ENCODE measurements around the gene ZNF688. TPM values are rescaled to one million over a fixed set of nuclear protein-coding genes. Genes with fewer than 3 reads are reported as not detected.

The ZNF688 gene
- total and polyA plus RNA-seq, 9 of the 15 experiments (the other 6 are each of a cell fraction or from before 2014, with no cell fraction given) = 0.48 to 12.9 (median 4.5) TPM

DNA sequence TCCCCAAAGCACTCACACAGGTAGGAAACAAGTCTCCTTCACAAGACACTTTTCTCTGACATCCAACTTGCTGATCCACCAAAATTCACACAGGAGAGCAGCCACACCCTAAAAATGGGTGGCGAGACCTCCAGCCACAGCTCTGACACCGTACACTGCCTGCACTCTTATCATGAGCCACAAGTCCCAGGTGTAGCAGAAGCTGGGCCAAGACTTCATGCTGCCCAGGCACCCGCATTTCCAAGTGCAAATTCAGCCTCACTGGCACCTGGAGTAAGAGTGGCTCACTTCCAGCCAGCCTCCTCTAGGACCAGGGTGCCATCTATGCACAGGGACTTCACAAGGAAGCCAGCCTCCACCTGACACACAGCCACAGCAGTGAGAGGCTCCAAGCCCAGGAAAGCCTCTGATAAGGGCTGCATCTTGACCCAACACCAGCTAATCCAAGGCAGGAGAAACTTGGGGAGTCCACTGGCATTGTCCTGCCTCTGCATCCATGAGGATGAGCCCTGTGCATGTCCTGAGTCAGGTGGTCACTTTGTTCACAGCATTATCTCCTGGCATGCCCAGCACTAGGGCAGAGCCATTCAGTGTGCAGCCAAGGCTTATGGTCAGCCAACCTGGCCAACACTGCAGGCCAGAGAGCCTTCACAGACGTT is 42.6 kb downstream of the ZNF688 start:
- peaks cover 17% of the 10 kb centered on the region; the same call in 2 of the 3 replicates for H3K36me3 ChIP-seq (ENCODE audit: control insufficient read depth, insufficient read depth, low read length)
- H3K9me1 ChIP-seq (ENCODE audit: control insufficient read depth, insufficient read depth, low read length) = no peaks in the 10 kb centered on the region
- no peaks in the 10 kb centered on the region for H3K9me3 ChIP-seq (replicated peaks; ENCODE audit: control insufficient read depth, insufficient read depth, low read depth, low read length)
- no peak overlapping the region for H3K4me3 ChIP-seq
- H3K4me1 ChIP-seq (replicated peaks in 1 of 2; ENCODE audit: control insufficient read depth in 2 of 2, insufficient read depth in 2 of 2, low read length in 2 of 2) = peaks cover 34 to 74% of the 10 kb centered on the region in 2 experiments; a peak in 4 of 5 replicates
- H4K20me1 ChIP-seq (replicated peaks; ENCODE audit: control insufficient read depth, insufficient read depth, low read length) = no peaks in the 10 kb centered on the region
- H3K27ac ChIP-seq (ENCODE audit: extremely low read depth, low read depth, low read length) = no peak overlapping the region
- H3K4me2 ChIP-seq (ENCODE audit: insufficient read depth, low read length) = 0 out of 2 replicates have a peak overlapping the region, but pooled peaks have one; percentile 12
- intact Hi-C loops (cut with micrococcal nuclease) (loop anchor here (5.0 kb wide), 2 partner anchors 37 to 68 kb away; no protein-coding TSS in a partner anchor), in situ Hi-C loops (cut with MboI) (no loop called here)
- POLR2A ChIA-PET = interaction anchor here (0.5 to 0.9 kb wide), 4 partner anchors 16 to 155 kb away, joined by 3 read pairs; no protein-coding TSS in a partner anchor
- H3K27me3 ChIP-seq (ENCODE audit: control insufficient read depth in 2 of 2, insufficient read depth in 2 of 2, low read length in 2 of 2) = no peaks in the 10 kb centered on the region
- peak overlapping the region in 1 of 2 experiments; percentile 75; a peak in 2 of 4 replicates for H3K9ac ChIP-seq (ENCODE audit: insufficient read depth in 1 of 2, low read depth in 2 of 2, low read length in 2 of 2)
- no TSS peak for BruUV-seq (replicated peaks)
- peaks cover 26% of the 10 kb centered on the region for H3K79me2 ChIP-seq (ENCODE audit: control insufficient read depth, insufficient read depth, low read length)
- CTCF ChIA-PET (ENCODE audit: low intra/inter-chr PET ratio) = no interaction called here
- DNase-seq (ENCODE audit: extremely low read depth in 1 of 4, low spot score in 3 of 4) (peak in 1 of 4 experiments; percentile 45), FAIRE-seq (no peak), ATAC-seq (no peak)
- 40% methylated on average over 4 of the region's 4 CpGs for WGBS (ENCODE audit: insufficient coverage, low coverage, missing lambda C conversion rate)
- peak overlapping the region; percentile 0; the same call in 1 of the 2 replicates for H2AFZ ChIP-seq (ENCODE audit: low read depth, low read length)
- TF ChIP-seq TCF15 (CRISPR knock-in tag; IDR thresholded peaks at IDR 0.05) (no peak), SLC30A9 (CRISPR knock-in tag; IDR thresholded peaks at IDR 0.05) (no peak), ZNF143 (CRISPR knock-in tag; IDR thresholded peaks at IDR 0.05) (no peak), HMGN3 (IDR thresholded peaks at IDR 0.05; ENCODE audit: borderline replicate concordance, extremely low read depth, insufficient read length, low read depth, low read length) (no peak), MEF2A (IDR thresholded peaks at IDR 0.05; ENCODE audit: control insufficient read depth, low read depth, low read length) (no peak), TRIM24 (IDR thresholded peaks at IDR 0.05) (no peak), ZNF239 (CRISPR knock-in tag; IDR thresholded peaks at IDR 0.05) (peak; percentile 98), RBBP5 (IDR thresholded peaks at IDR 0.05; ENCODE audit: borderline replicate concordance, insufficient read depth, low read length, poor library complexity, severe bottlenecking) (no peak), WHSC1 (IDR thresholded peaks at IDR 0.05; ENCODE audit: low read length) (no peak), KLF16 (IDR thresholded peaks at IDR 0.05) (no peak), HDGF (IDR thresholded peaks at IDR 0.05) (no peak), UBTF (IDR thresholded peaks at IDR 0.05; ENCODE audit: borderline replicate concordance in 1 of 2, low read depth in 2 of 2, low read length in 2 of 2) (no peak), NUFIP1 (IDR thresholded peaks at IDR 0.05; ENCODE audit: partially characterized antibody) (no peak), TCF3 (CRISPR knock-in tag; IDR thresholded peaks at IDR 0.05) (no peak), USF1 (CRISPR knock-in tag; IDR thresholded peaks at IDR 0.05) (0 out of 2 replicates have a peak, but pooled peaks have one; percentile 8), ZBTB7A (IDR thresholded peaks at IDR 0.05; ENCODE audit: borderline replicate concordance, control insufficient read depth, low read depth, low read length) (no peak)
- TF ChIP-seq, protein P1, sequence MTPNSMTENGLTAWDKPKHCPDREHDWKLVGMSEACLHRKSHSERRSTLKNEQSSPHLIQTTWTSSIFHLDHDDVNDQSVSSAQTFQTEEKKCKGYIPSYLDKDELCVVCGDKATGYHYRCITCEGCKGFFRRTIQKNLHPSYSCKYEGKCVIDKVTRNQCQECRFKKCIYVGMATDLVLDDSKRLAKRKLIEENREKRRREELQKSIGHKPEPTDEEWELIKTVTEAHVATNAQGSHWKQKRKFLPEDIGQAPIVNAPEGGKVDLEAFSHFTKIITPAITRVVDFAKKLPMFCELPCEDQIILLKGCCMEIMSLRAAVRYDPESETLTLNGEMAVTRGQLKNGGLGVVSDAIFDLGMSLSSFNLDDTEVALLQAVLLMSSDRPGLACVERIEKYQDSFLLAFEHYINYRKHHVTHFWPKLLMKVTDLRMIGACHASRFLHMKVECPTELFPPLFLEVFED (CRISPR knock-in tag; conservative IDR thresholded peaks at IDR 0.05) = no peak
